ENCODE measurements around the gene EBI3.
A peak's percentile ranks its signal among the peaks of the same experiment; 100 is the strongest.

Gene EBI3

GRCh38 chr19:4260613-4261191, 31.4 kb downstream of the EBI3 start:
- TF ChIP-seq CSDC2 (CRISPR knock-in tag; IDR thresholded peaks at IDR 0.05) = no peak
- no peak for TF ChIP-seq OSR1 (CRISPR knock-in tag; IDR thresholded peaks at IDR 0.05)
- no peak for TF ChIP-seq BACH2 (CRISPR knock-in tag; IDR thresholded peaks at IDR 0.05; ENCODE audit: borderline replicate concordance)
- no peak for TF ChIP-seq RARB (CRISPR knock-in tag; IDR thresholded peaks at IDR 0.05)
- no peak for TF ChIP-seq ZC3H10 (CRISPR knock-in tag; IDR thresholded peaks at IDR 0.05)
- TF ChIP-seq CREB5 (CRISPR knock-in tag; IDR thresholded peaks at IDR 0.05; ENCODE audit: low read depth) = no peak
- peak; percentile 95 for TF ChIP-seq ZFP3 (CRISPR knock-in tag; IDR thresholded peaks at IDR 0.05)
- no peak for TF ChIP-seq ESRRG (CRISPR knock-in tag; IDR thresholded peaks at IDR 0.05)
- no peak for TF ChIP-seq ZNF8 (CRISPR knock-in tag; IDR thresholded peaks at IDR 0.05)
- ATAC-seq = no peak

GRCh38 chr19:4264812-4265211, 35.5 kb downstream of the EBI3 start:
- no peak for ATAC-seq
- TF ChIP-seq CREB5 (CRISPR knock-in tag; IDR thresholded peaks at IDR 0.05; ENCODE audit: low read depth) (no peak), PPARA (CRISPR knock-in tag; IDR thresholded peaks at IDR 0.05; ENCODE audit: borderline replicate concordance) (no peak), ZFP30 (CRISPR knock-in tag; IDR thresholded peaks at IDR 0.05) (no peak), OSR1 (CRISPR knock-in tag; IDR thresholded peaks at IDR 0.05) (no peak), BACH2 (CRISPR knock-in tag; IDR thresholded peaks at IDR 0.05; ENCODE audit: borderline replicate concordance) (no peak), ZC3H10 (CRISPR knock-in tag; IDR thresholded peaks at IDR 0.05) (no peak), TOX (CRISPR knock-in tag; IDR thresholded peaks at IDR 0.05; ENCODE audit: borderline replicate concordance) (no peak), POU6F1 (CRISPR knock-in tag; IDR thresholded peaks at IDR 0.05; ENCODE audit: borderline replicate concordance, low read depth) (no peak), RARB (CRISPR knock-in tag; IDR thresholded peaks at IDR 0.05) (no peak), ZFP3 (CRISPR knock-in tag; IDR thresholded peaks at IDR 0.05) (no peak), TSHZ2 (CRISPR knock-in tag; IDR thresholded peaks at IDR 0.05) (no peak), GLIS3 (CRISPR knock-in tag; IDR thresholded peaks at IDR 0.05) (no peak), CSDC2 (CRISPR knock-in tag; IDR thresholded peaks at IDR 0.05) (no peak), ARNTL (CRISPR knock-in tag; IDR thresholded peaks at IDR 0.05; ENCODE audit: borderline replicate concordance, low read depth) (no peak), SNAI2 (CRISPR knock-in tag; IDR thresholded peaks at IDR 0.05) (no peak), ESRRG (CRISPR knock-in tag; IDR thresholded peaks at IDR 0.05) (no peak), ZNF565 (CRISPR knock-in tag; conservative IDR thresholded peaks at IDR 0.05; ENCODE audit: low read depth) (no peak), CSRNP3 (CRISPR knock-in tag; IDR thresholded peaks at IDR 0.05) (no peak), ISL1 (CRISPR knock-in tag; IDR thresholded peaks at IDR 0.05) (no peak), ZNF8 (CRISPR knock-in tag; IDR thresholded peaks at IDR 0.05) (no peak)

- ATAC-seq = no peak
- TF ChIP-seq ZFP3 (CRISPR knock-in tag; IDR thresholded peaks at IDR 0.05) (peak; percentile 98), GLIS3 (CRISPR knock-in tag; IDR thresholded peaks at IDR 0.05) (no peak)
Measured at GRCh38 chr19:4266253-4267000, 37.1 kb downstream of the EBI3 start.
